ENCODE results near the gene FKTN. TPM values are rescaled to one million over a fixed set of nuclear protein-coding genes. Genes with fewer than 3 reads are reported as not detected.

Gene FKTN
- total and polyA plus RNA-seq, 2 donors (not counting 3 experiments of a cell fraction or from before 2014, with no cell fraction given), result 2.8 to 13.2 TPM

DNA sequence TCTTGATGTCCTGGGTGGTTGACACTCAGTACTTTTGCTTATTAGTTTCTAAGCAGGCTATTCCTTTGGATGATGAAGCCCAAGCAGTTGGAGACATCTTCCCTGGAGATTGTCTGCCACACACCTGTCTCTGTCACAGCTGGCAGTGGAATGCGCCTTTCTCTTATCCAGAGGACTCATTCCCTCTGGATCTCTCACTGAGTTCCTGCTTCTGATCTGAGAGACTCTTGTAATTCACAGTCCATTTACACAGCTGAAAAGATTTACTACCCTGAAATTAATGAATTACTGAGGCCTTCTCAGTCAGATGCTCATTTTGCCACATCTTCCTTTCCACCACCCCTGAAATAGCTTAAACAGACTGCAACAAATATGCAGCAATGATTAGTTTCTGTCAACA lies 120.2 kb downstream of the FKTN start:
- Histone ChIP-seq H3K9me1 (replicated peaks; ENCODE audit: control insufficient read depth, extremely low read depth, insufficient read depth, low read length) (no peaks in the 10 kb centered on the region), H3K36me3 (ENCODE audit: control insufficient read depth in 2 of 2, extremely low read depth in 1 of 2, insufficient read depth in 2 of 2, low read length in 2 of 2) (no peaks in the 10 kb centered on the region), H3K4me3 (replicated peaks in 1 of 3; ENCODE audit: insufficient read depth in 1 of 3, low read depth in 1 of 3, low read length in 3 of 3) (no peak overlapping the region), H3K9ac (replicated peaks; ENCODE audit: extremely low read depth, insufficient read depth, low read length) (no peak overlapping the region), H3K9me3 (replicated peaks; ENCODE audit: control insufficient read depth, insufficient read depth, low read length) (no peaks in the 10 kb centered on the region), H4K20me1 (replicated peaks; ENCODE audit: control insufficient read depth, extremely low read depth, insufficient read depth, low read length) (no peaks in the 10 kb centered on the region), H3K27me3 (ENCODE audit: control insufficient read depth in 2 of 2, insufficient read depth in 2 of 2, low read length in 2 of 2) (peaks cover 0 to 6% of the 10 kb centered on the region in 2 experiments), H3K4me2 (ENCODE audit: insufficient read depth, low read length) (no peak overlapping the region), H3K27ac (ENCODE audit: insufficient read depth, low read depth, low read length) (no peak overlapping the region), H3K4me1 (ENCODE audit: control insufficient read depth, extremely low read depth, insufficient read depth, low read length) (no peaks in the 10 kb centered on the region), H2AFZ (ENCODE audit: low read depth, low read length) (no peak overlapping the region), H3K79me2 (ENCODE audit: control insufficient read depth, insufficient read depth, low read length) (no peaks in the 10 kb centered on the region)
- ChIA-PET POLR2A (no interaction called here), CTCF (interaction anchor here (0.9 kb wide), 1 partner anchor 13 kb away, joined by 4 read pairs; no protein-coding TSS in a partner anchor)
- intact Hi-C loops (cut with micrococcal nuclease), result no loop called here
- no TSS peak for BruUV-seq (replicated peaks)
- dilution Hi-C loops (cut with MboI; ENCODE audit: extremely low pct_ligation_motif_present, low sequenced_read_pairs), result no loop called here
- DNase-seq (ENCODE audit: low read depth, low spot score) (no peak), FAIRE-seq (no peak)
- TF ChIP-seq MAX (IDR thresholded peaks at IDR 0.05; ENCODE audit: insufficient read depth, insufficient read length) (no peak), POLR2AphosphoS5 (IDR thresholded peaks at IDR 0.05; ENCODE audit: insufficient read depth, low read depth, low read length) (no peak), POLR2A (IDR thresholded peaks at IDR 0.05; ENCODE audit: low read depth, low read length) (no peak), GATA2 (IDR thresholded peaks at IDR 0.05; ENCODE audit: insufficient read depth, insufficient read length, low read depth, low read length) (no peak), MYC (IDR thresholded peaks at IDR 0.05; ENCODE audit: low read depth, low read length) (no peak), EZH2 (IDR thresholded peaks at IDR 0.05; ENCODE audit: borderline replicate concordance, low read depth, low read length, severe bottlenecking) (no peak), JUN (IDR thresholded peaks at IDR 0.05; ENCODE audit: borderline replicate concordance, insufficient read depth, insufficient read length, low read depth) (no peak), FOS (IDR thresholded peaks at IDR 0.05; ENCODE audit: borderline replicate concordance, insufficient read depth, low read length) (no peak)
- TF ChIP-seq, protein P1, sequence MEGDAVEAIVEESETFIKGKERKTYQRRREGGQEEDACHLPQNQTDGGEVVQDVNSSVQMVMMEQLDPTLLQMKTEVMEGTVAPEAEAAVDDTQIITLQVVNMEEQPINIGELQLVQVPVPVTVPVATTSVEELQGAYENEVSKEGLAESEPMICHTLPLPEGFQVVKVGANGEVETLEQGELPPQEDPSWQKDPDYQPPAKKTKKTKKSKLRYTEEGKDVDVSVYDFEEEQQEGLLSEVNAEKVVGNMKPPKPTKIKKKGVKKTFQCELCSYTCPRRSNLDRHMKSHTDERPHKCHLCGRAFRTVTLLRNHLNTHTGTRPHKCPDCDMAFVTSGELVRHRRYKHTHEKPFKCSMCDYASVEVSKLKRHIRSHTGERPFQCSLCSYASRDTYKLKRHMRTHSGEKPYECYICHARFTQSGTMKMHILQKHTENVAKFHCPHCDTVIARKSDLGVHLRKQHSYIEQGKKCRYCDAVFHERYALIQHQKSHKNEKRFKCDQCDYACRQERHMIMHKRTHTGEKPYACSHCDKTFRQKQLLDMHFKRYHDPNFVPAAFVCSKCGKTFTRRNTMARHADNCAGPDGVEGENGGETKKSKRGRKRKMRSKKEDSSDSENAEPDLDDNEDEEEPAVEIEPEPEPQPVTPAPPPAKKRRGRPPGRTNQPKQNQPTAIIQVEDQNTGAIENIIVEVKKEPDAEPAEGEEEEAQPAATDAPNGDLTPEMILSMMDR (IDR thresholded peaks at IDR 0.05; ENCODE audit: extremely low read depth in 1 of 2, insufficient read depth in 1 of 2, low read depth in 1 of 2, low read length in 2 of 2), result no peak
